ENCODE measurements around the gene HVCN1. TPM values are rescaled to one million over a fixed set of nuclear protein-coding genes. Genes with fewer than 3 reads are reported as not detected.
A peak's percentile ranks its signal among the peaks of the same experiment; 100 is the strongest.

HVCN1 gene
- total RNA-seq, 1 experiment from 2014 or later, result 3.4 TPM

- Histone ChIP-seq H3K79me2 (ENCODE audit: low read depth) (peaks cover 14% of the 10 kb centered on the region; the same call in 1 of the 2 replicates), H3F3A (ENCODE audit: insufficient read depth, low read depth) (0 out of 2 replicates have a peak, but pooled peaks cover 5% of the 10 kb centered on the region), H2AFZ (0 out of 2 replicates have a peak overlapping the region, but pooled peaks have one; percentile 99), H3K27me3 (ENCODE audit: insufficient read depth, low read depth) (no peaks in the 10 kb centered on the region), H4K20me1 (ENCODE audit: insufficient read depth) (no peaks in the 10 kb centered on the region), H3K4me2 (peak overlapping the region; percentile 96), H3K36me3 (ENCODE audit: low read depth) (no peaks in the 10 kb centered on the region), H3K4me1 (replicated peaks; ENCODE audit: insufficient read depth) (peaks cover 12% of the 10 kb centered on the region), H3K27ac (no peak overlapping the region), H3K9me3 (ENCODE audit: insufficient read depth, low read depth) (no peaks in the 10 kb centered on the region), H3K4me3 (peak overlapping the region; percentile 80), H3K9me2 (ENCODE audit: insufficient read depth) (no peaks in the 10 kb centered on the region)
- intact Hi-C loops (cut with micrococcal nuclease; ENCODE audit: unreplicated experiment), result no loop called here
- ChIA-PET CTCF (interaction anchor here (0.6 kb wide), 1 partner anchor 21 kb away, joined by 4 read pairs; no protein-coding TSS in a partner anchor), POLR2A (ENCODE audit: unreplicated experiment) (no interaction called here)
- BruUV-seq (replicated peaks), result no TSS peak
- DNase-seq, result no peak
- TF ChIP-seq CTCF (conservative IDR thresholded peaks at IDR 0.05), result no peak
- no peak for TF ChIP-seq EZH2 (IDR thresholded peaks at IDR 0.05; ENCODE audit: low read depth)
Measured at GRCh38 chr12:110615171-110615570, 73.7 kb downstream of the HVCN1 start.

GRCh38 chr12:110613771-110614684 is 74.9 kb downstream of the HVCN1 start, which contains the start of gene TCTN1:
TSS of gene TCTN1 (plus strand) at chr12:110614129. CDS start at chr12:110614183, 54 bp downstream.
- Histone ChIP-seq H3K9me3 (ENCODE audit: insufficient read depth, low read depth) (no peaks in the 10 kb centered on the region), H3K9me2 (ENCODE audit: insufficient read depth) (no peaks in the 10 kb centered on the region), H3F3A (ENCODE audit: insufficient read depth, low read depth) (peaks cover 9% of the 10 kb centered on the region; the same call in 1 of the 2 replicates), H3K4me3 (peak within 1 kb of the TSS; percentile 80), H3K4me1 (replicated peaks; ENCODE audit: insufficient read depth) (peaks cover 18% of the 10 kb centered on the region), H3K4me2 (peak within 1 kb of the TSS; percentile 96), H3K36me3 (ENCODE audit: low read depth) (no peaks in the 10 kb centered on the region), H2AFZ (peak within 1 kb of the TSS; percentile 99), H4K20me1 (ENCODE audit: insufficient read depth) (no peaks in the 10 kb centered on the region), H3K79me2 (ENCODE audit: low read depth) (peaks cover 14% of the 10 kb centered on the region; the same call in 1 of the 2 replicates), H3K27me3 (ENCODE audit: insufficient read depth, low read depth) (no peaks in the 10 kb centered on the region), H3K27ac (no peak within 1 kb of the TSS)
- BruUV-seq (replicated peaks), result no TSS peak
- CTCF ChIA-PET, result interaction anchor here (0.6 to 1.2 kb wide), 8 partner anchors 12 to 649 kb away, joined by 3 to 9 read pairs (median 4); partner anchors contain the start of genes ARPC3 and CCDC63
- intact Hi-C loops (cut with micrococcal nuclease; ENCODE audit: unreplicated experiment), result loop anchor here (5.0 kb wide), 1 partner anchor 83 kb away; no protein-coding TSS in a partner anchor
- TF ChIP-seq EZH2 (IDR thresholded peaks at IDR 0.05; ENCODE audit: low read depth) (no peak), CTCF (conservative IDR thresholded peaks at IDR 0.05) (no peak; the same call in 1 of the 2 replicates)
- POLR2A ChIA-PET (ENCODE audit: unreplicated experiment), result interaction anchor here (0.5 to 0.7 kb wide), 5 partner anchors 38 to 728 kb away, joined by 3 to 36 read pairs (median 27); no protein-coding TSS in a partner anchor
- peak; percentile 88 to 96 for DNase-seq

DNA sequence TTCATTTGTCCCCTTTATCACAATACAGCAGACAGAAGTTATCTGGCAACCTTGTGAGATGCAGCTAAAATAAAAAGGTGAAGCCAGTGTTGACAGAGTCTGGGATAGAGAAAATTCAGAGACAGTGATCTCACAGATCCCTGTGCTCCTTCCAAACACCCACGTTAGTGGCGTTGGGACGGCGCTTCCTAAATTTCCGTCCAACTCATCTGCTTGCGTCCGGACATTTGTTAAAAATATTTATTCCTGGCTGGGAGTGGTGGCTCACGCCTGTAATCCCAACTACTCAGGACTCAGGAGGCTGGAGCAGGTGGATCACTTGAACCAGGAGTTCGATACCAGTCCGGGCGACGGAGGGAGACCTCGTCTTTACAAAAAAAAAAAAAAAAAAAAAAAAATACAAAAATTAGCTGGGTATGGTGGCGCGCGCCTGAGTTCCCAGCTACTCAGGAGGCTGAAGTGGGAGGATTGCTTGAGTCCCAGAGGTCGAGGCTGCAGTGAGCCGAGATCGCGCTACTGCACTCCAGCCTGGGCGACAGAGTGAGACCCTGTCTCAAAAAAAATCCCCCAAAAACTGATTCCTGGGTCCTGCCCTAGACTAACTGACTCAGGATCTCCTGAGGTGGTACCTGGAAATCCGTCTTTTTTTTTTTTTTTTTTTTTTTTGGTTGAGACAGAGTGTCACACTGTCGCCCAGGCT is 75.7 kb downstream of the HVCN1 start:
- H3K79me2 ChIP-seq (ENCODE audit: low read depth), result peaks cover 14% of the 10 kb centered on the region; the same call in 1 of the 2 replicates
- no peaks in the 10 kb centered on the region for H3K9me3 ChIP-seq (ENCODE audit: insufficient read depth, low read depth)
- H2AFZ ChIP-seq, result peak overlapping the region; percentile 99
- DNase-seq, result no peak
- POLR2A ChIA-PET (ENCODE audit: unreplicated experiment), result interaction anchor here (0.5 to 0.7 kb wide), 4 partner anchors 182 to 727 kb away, joined by 3 to 36 read pairs (median 28); no protein-coding TSS in a partner anchor
- TSS peak; percentile 65 for BruUV-seq (replicated peaks)
- intact Hi-C loops (cut with micrococcal nuclease; ENCODE audit: unreplicated experiment), result loop anchor here (5.0 kb wide), 1 partner anchor 84 kb away; no protein-coding TSS in a partner anchor
- H3K4me3 ChIP-seq, result peak overlapping the region; percentile 80
- CTCF ChIA-PET, result interaction anchor here (0.7 to 1.2 kb wide), 5 partner anchors 11 to 234 kb away, joined by 3 to 9 read pairs (median 4); partner anchors contain the start of genes ARPC3 and CCDC63
- no peaks in the 10 kb centered on the region for H3K27me3 ChIP-seq (ENCODE audit: insufficient read depth, low read depth)
- H3F3A ChIP-seq (ENCODE audit: insufficient read depth, low read depth), result peaks cover 10% of the 10 kb centered on the region; the same call in 1 of the 2 replicates
- H3K27ac ChIP-seq, result no peak overlapping the region
- H3K4me1 ChIP-seq (replicated peaks; ENCODE audit: insufficient read depth), result peaks cover 21% of the 10 kb centered on the region
- H3K4me2 ChIP-seq, result peak overlapping the region; percentile 96
- H4K20me1 ChIP-seq (ENCODE audit: insufficient read depth), result no peaks in the 10 kb centered on the region
- TF ChIP-seq CTCF (conservative IDR thresholded peaks at IDR 0.05) (no peak), EZH2 (IDR thresholded peaks at IDR 0.05; ENCODE audit: low read depth) (no peak)
- H3K36me3 ChIP-seq (ENCODE audit: low read depth), result no peaks in the 10 kb centered on the region
- no peaks in the 10 kb centered on the region for H3K9me2 ChIP-seq (ENCODE audit: insufficient read depth)

Data from PC-9 (cell line).